Activated CD8-positive, alpha-beta memory T cell treated with anti-CD3 and anti-CD28 coated beads, Interleukin-2, amount 50 U/mL, for 48 hours (primary cell): ENCODE measurements around the gene CLCN6.

Experiments
- DNase-seq: peaks from one replicate; pipeline ENCODE4 v3.0.0-alpha.2; 2020

CLCN6 gene

GRCh38 chr1:11831945-11832725 lies 26.1 kb downstream of the CLCN6 start:
- DNase-seq: no peak

- no peak for DNase-seq
Measured at GRCh38 chr1:11833497-11833896, 27.5 kb downstream of the CLCN6 start.

- no peak for DNase-seq
Measured at GRCh38 chr1:11833900-11834299, 27.9 kb downstream of the CLCN6 start.

GRCh38 chr1:11835441-11836225 lies 29.6 kb downstream of the CLCN6 start:
- no peak for DNase-seq

- no peak for DNase-seq
Measured at GRCh38 chr1:11836955-11837766, 31.2 kb downstream of the CLCN6 start.

GRCh38 chr1:11837767-11838348 lies 31.9 kb downstream of the CLCN6 start:
- DNase-seq: no peak

GRCh38 chr1:11838349-11839272 lies 32.6 kb downstream of the CLCN6 start:
- DNase-seq: peak; percentile 89

GRCh38 chr1:11839727-11840705 lies 34.0 kb downstream of the CLCN6 start:
- no peak for DNase-seq

- no peak for DNase-seq
Measured at GRCh38 chr1:11841245-11842153, 35.5 kb downstream of the CLCN6 start.

- no peak for DNase-seq
Measured at GRCh38 chr1:11842154-11843041, 36.4 kb downstream of the CLCN6 start.

- DNase-seq: no peak
Measured at GRCh38 chr1:11845641-11846335, 39.8 kb downstream of the CLCN6 start.

GRCh38 chr1:11847667-11848372 lies 41.8 kb downstream of the CLCN6 start, which contains the start of gene NPPA:
Gene NPPA, minus strand, starts transcription at chr1:11847783. Its CDS starts 99 bp downstream, at chr1:11847684.
- no peak for DNase-seq

- no peak for DNase-seq
Measured at GRCh38 chr1:11848373-11848700, 42.3 kb downstream of the CLCN6 start.

GRCh38 chr1:11850156-11850555 lies 44.2 kb downstream of the CLCN6 start:
- DNase-seq: no peak

GRCh38 chr1:11851180-11851579 lies 45.2 kb downstream of the CLCN6 start:
- no peak for DNase-seq

GRCh38 chr1:11854519-11854918 lies 48.5 kb downstream of the CLCN6 start:
- DNase-seq: no peak

- no peak for DNase-seq
Measured at GRCh38 chr1:11855430-11855829, 49.4 kb downstream of the CLCN6 start.
